GM19238 (cell line): ENCODE data around the gene RTL1.

ENCODE experiments used
- DNase-seq: peaks from one replicate; pipeline ENCODE4 v3.0.0; 2011; ENCODE audit warnings: low spot score; ENCODE audit not compliant: insufficient read length

RTL1 gene

GRCh38 chr14:100851586-100851916 is 52.0 kb downstream of the RTL1 start:
- DNase-seq, result no peak

GRCh38 chr14:100850841-100851585 is 52.5 kb downstream of the RTL1 start:
- DNase-seq, result peak; percentile 57

- DNase-seq, result no peak
These were observed 54.3 kb downstream of the RTL1 start for GRCh38 chr14:100849115-100849781.

- DNase-seq, result no peak
These were observed 57.1 kb downstream of the RTL1 start for GRCh38 chr14:100846309-100846859.

DNA sequence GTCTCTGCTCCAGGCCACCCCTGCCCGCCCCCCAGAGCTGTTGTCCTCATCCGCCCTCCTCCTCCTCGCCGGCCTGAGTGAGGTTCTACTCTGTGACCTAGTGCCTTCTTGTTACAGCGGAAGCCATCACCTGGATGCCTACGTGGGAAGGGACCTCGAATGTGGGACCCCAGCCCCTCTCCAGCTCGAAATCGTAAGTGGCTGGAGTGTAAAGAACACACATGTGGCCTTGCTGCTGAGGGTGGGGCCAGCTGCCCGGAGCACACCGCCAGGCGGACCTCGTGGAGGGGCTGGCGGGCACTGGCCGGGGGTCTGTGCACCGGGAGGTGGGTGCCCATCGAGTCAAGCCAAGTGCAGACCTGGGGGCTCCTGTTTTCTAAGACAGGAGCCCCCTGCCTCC is 58.2 kb downstream of the RTL1 start:
- DNase-seq, result no peak

DNA sequence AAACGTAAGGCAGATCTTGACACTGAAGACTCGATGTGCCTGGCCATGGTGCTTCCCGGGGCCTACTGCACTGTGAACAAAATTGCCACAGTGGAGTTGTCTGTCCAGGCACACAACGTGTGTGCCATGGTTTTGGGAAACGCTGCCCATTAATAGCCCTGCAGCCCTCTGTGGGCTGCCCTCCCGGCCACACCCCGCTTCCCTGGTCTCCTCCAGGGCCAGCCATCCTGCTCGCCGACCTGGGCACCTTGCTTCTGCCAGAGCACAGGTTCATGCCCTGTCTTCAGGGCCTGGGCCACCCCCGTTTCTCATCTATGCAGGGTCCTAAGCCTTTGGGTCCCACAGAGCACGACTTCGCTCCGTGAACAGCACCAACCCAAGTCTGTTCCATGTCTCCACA is 58.7 kb downstream of the RTL1 start:
- no peak for DNase-seq

DNA sequence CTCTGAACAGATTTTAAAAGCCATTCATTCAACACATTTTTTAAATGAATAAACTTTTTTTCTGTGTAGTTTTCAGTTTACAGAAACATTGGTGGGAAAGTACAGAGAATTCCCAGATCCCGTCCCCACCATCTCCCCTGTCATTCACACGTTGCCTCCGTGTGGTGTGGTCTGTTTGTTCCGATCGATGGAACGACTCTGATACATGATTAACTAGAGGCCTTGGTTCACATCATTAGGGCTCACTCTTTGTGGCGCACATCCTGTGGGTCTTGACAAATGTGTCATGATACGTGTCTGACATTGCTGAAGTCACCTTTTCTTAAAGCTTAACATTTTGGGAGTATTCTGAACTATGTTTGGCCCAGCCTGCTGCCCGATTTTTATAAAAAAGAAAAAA is 59.1 kb downstream of the RTL1 start:
- DNase-seq, result no peak

DNA sequence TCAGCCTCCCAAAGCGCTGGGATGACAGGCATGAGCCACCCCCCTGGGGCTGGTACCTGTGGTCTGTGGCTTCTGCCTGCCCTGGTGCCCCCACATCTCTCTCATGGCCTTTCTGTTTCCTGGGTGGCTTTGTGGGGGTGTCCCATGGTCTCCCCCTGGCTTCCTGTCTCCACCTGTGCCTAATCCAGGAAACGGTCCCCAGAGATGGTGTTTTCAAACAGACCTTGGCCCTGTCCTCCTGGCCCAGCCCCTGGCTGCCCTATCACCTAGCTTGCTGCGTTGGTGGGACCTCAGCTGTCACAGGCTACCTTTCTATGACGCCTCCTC is 59.5 kb downstream of the RTL1 start:
- no peak for DNase-seq

GRCh38 chr14:100842799-100843198 is 60.7 kb downstream of the RTL1 start:
- no peak for DNase-seq

- no peak for DNase-seq
These were observed 61.6 kb downstream of the RTL1 start for GRCh38 chr14:100841761-100842403.

- DNase-seq, result no peak
These were observed 62.3 kb downstream of the RTL1 start for GRCh38 chr14:100841066-100841760.

GRCh38 chr14:100840286-100841065 is 63.0 kb downstream of the RTL1 start:
- DNase-seq, result no peak

DNA sequence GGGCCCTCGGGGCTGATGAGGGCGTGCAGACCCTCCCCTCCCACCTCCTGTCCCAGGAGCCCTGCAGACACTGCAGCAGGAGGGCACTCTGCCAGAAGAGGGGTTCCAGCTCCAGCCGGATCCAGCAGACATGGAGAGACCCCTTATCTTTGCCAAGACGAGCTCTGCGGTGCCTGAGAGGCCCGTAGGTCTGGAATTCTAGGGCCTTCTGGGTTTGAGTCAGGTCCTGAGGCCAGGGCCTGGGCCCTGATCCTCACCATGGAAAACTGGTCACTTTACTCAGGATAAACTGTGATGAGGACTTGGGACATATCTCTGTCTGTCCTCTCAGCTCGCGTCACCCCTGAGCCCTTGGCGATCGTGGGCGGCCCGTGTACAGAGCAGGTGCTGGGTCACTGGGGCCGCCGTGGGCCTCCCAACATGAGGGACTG is 63.8 kb downstream of the RTL1 start:
- DNase-seq, result no peak

DNA sequence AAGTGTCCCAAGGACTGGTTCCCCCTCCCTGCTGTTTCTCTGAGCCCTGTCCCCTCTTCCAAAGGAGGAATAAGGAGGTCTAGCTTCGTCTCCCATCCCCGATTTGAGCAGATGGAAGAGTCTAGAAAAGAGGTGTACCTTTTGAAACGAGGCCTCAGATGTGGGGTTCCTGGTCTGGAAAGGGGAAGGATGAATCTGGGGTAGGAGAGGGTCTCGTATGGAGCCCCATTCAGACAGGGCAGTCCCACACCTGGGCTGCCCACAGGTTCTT is 64.3 kb downstream of the RTL1 start:
- no peak for DNase-seq

DNA sequence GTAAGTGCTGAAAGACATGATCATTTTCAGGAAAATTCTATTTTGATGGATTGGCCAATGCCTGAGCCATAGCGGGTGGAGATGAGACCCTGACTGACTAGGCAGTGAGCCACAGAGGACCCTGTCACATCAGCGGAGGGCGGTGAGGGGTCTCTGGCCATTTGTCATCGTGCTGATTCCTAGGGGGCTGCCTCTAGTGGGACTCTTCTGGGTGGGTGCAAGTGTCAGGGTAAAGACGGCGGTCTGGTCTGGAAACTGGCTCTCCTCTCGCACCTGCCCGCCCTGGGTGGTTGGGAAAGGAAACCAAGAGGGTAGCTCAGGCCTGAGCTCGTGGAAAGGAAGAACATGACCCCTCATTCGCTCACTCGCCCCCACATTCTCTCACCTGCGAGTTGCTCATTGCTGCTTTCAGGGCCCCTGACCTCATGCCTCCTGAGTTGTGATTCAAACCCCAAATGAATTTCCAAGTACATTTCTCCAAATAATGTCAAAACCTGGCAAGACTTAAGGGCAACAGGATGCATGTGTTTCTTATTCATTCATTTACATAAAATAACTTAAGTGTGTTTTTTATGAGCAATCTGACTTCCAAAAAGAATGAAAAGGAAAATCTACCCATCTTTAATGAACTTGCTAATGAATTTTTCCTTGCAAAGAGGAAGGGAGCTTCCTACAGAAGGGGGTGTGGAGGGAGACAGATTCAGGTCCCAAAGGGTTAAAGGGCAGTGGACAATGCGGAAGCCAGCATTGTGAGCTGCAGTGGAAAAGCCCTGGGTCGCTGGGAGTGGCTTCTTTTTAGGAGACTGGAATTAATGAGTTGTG is 64.8 kb downstream of the RTL1 start:
- no peak for DNase-seq

DNA sequence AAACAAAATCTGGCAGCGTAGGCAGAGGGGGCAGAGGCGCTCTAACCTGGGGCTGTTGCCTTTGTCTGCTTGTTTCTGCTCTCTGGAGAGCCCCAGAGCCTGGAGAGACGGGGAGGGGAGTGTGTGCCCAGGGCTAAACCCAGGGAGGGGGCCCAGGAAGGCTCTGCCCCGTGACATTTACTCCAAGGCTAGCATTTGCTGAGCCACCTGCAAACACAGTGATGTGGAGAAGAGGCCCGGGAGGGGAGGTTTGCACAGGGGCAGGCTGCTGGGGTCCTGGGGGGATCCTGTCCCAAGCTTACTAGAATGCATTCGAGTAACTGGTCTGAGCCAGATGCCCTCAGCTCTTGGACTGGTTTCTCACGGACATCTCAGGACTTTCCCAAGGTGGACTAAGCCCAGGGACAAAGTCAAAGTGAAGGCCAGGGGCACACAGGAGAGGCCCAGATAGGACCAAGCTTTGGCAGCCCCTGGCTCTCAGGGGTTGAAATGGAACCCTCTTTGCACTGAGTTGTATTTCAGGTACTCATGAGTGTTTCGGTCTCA is 65.6 kb downstream of the RTL1 start:
- no peak for DNase-seq

DNA sequence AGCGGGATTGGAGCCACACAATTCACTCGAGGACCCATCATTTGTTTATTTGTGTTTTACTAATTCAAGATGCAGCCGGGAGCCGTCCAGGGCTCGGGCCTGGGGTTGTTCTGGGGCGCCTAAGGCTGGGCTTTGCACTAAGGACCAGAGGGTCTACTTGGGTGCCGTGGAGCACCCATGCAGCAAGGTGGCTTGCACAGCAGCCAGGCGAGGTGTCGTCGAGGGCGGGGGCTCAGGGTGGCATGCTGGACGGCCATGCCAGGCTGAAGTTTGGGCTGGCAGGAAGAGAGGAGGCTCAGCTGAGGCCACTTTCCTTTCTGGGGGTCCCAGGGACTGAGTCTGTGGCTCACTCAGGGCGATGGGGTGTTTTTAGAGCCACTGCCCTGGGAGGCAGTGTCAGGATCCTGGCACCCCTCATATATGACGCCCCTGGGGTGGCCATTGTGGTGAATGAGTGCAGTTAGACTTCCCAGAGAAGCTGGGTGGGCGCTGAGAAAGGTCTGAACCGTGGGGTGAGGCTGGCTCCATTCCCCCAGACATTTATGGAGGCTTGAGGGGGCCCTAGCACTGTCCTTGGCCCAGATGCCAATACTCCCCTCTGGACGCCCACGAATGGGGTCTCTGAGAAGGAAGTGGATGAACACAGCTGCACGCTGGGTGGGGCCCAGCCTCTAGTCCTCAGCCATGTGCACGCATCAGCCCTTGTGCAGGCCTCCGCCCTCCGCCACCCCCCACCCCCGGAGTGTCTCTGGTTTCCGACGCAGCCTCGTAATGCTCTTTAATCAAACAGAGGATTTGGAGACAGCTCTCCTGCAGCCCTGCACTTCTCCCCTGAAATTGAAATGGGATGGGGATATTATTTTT is 66.3 kb downstream of the RTL1 start:
- no peak for DNase-seq

- DNase-seq, result no peak
These were observed 67.2 kb downstream of the RTL1 start for GRCh38 chr14:100836311-100836805.
